HepG2 (cell line): ENCODE measurements around the gene ALKBH2. TPM values are rescaled to one million over a fixed set of nuclear protein-coding genes. Genes with fewer than 3 reads are reported as not detected.

Experiments used
- ATAC-seq: fragments of 200-7000 bp; cut with Tn5 transposase; 3 replicates; pipeline ENCODE4 v1.9.1; 2020; ENCODE audit warnings: mild to moderate bottlenecking, moderate library complexity
- BruUV-seq: library from RNA; stranded (reverse); fragments of 400-500 nt; replicated peaks from 2 replicates; lab custom pipeline; 2021; lab: Mats Ljungman, UMichigan
- CTCF ChIA-PET: fragments of 300-600 bp; formaldehyde crosslinking; extraction: SDS; loops from one replicate; lab custom pipeline; 2021; ENCODE audit warnings: low total read pairs, inconsistent platforms, low intra/inter-chr PET ratio; lab: Yijun Ruan, JAX
- POLR2A ChIA-PET: fragments of 350-600 bp; sonication (Branson Sonifier 250); formaldehyde crosslinking; loops from one replicate; lab custom pipeline; 2020; ENCODE audit warnings: antibody characterized with exemption, inconsistent platforms; lab: Yijun Ruan, JAX
- DNase-seq: peaks from one replicate; pipeline ENCODE4 v3.0.0-alpha.2; 2015; ENCODE audit warnings: low spot score
- FAIRE-seq: peaks from 3 replicates; lab custom pipeline; 2011; peaks lifted over from hg19 to GRCh38; lab: Jason Lieb, UNC
- H2AFZ ChIP-seq: one replicate; pipeline ENCODE4 v1.6.1; 2011; ENCODE audit warnings: low read length, inconsistent platforms
- H3K27ac ChIP-seq: fragments of 300-600 bp; 3 replicates; pipeline ENCODE4 v1.8.0; 2011; ENCODE audit warnings: mixed run types, mild to moderate bottlenecking, mixed read lengths, low read length, inconsistent platforms; ENCODE audit not compliant: insufficient read depth; ENCODE audit errors: extremely low read length
- H3K27me3 ChIP-seq, 2 experiments: fragments of 200-600 bp in 1 of 2; 2 replicates in 1 of 2; 3 replicates in 1 of 2; pipeline versions ENCODE4 v1.6.0 to v1.8.0; 2011; ENCODE audit warnings: low read length in 2 of 2, mild to moderate bottlenecking in 2 of 2, moderate library complexity in 2 of 2, inconsistent platforms in 1 of 2; ENCODE audit not compliant: insufficient read depth in 2 of 2, control insufficient read depth in 1 of 2
- H3K36me3 ChIP-seq, 2 experiments: fragments of 200-600 bp in 1 of 2; replicated peaks in 1 of 2; 2 replicates in 1 of 2; 3 replicates in 1 of 2; pipeline versions ENCODE4 v1.5.1 to v1.8.0; 2011; ENCODE audit warnings: low read length in 2 of 2, inconsistent platforms in 1 of 2; ENCODE audit not compliant: insufficient read depth in 2 of 2, control insufficient read depth in 1 of 2
- H3K4me1 ChIP-seq: 2 replicates; pipeline ENCODE4 v1.5.1; 2012; ENCODE audit warnings: low read length, inconsistent platforms; ENCODE audit not compliant: insufficient read depth
- H3K4me2 ChIP-seq: 2 replicates; pipeline ENCODE4 v1.6.0; 2011; ENCODE audit warnings: low read depth, low read length, inconsistent platforms
- H3K4me3 ChIP-seq, 3 experiments: fragments of 200-600 bp in 1 of 3; sonication (generic), shearing (Covaris generic) in 1 of 3; replicated peaks in 1 of 3; 2 replicates each; pipeline ENCODE4 v1.5.1; 2011 to 2016; ENCODE audit warnings: low read length in 3 of 3, inconsistent platforms in 2 of 3, low read depth in 2 of 3, mild to moderate bottlenecking in 2 of 3, control low read depth in 1 of 3, mixed read lengths in 1 of 3; ENCODE audit not compliant: insufficient read depth in 1 of 3
- H3K79me2 ChIP-seq: one replicate; pipeline ENCODE4 v1.6.1; 2011; ENCODE audit warnings: low read length, inconsistent platforms; ENCODE audit not compliant: insufficient read depth
- H3K9ac ChIP-seq: 2 replicates; pipeline ENCODE4 v1.6.0; 2011; ENCODE audit warnings: mild to moderate bottlenecking, low read depth, low read length, inconsistent platforms; ENCODE audit not compliant: insufficient read depth
- H3K9me3 ChIP-seq: 2 replicates; pipeline ENCODE4 v1.5.1; 2012; ENCODE audit warnings: mild to moderate bottlenecking, low read length
- H4K20me1 ChIP-seq: 2 replicates; pipeline ENCODE4 v1.6.0; 2011; ENCODE audit warnings: inconsistent platforms, mild to moderate bottlenecking, low read length, moderate library complexity; ENCODE audit not compliant: insufficient read depth
- FOSL2 ChIP-seq: sonication (generic); formaldehyde crosslinking; IDR thresholded peaks from 2 replicates; pipeline ENCODE4 v1.4.0; 2020; ENCODE audit warnings: missing genetic modification reagents
- GATAD2A ChIP-seq: IDR thresholded peaks from 2 replicates; pipeline ENCODE4 v1.6.1; 2016
- ISL2 ChIP-seq: sonication (generic); formaldehyde crosslinking; IDR thresholded peaks from 2 replicates; pipeline ENCODE4 v1.5.0; 2020; ENCODE audit warnings: missing genetic modification reagents
- KLF6 ChIP-seq: IDR thresholded peaks from 2 replicates; pipeline ENCODE4 v1.8.0; 2016; ENCODE audit warnings: missing biosample characterization, missing genetic modification reagents
- RBFOX2 ChIP-seq: fragments of 200-400 bp; formaldehyde crosslinking; IDR thresholded peaks from 2 replicates; pipeline ENCODE4 v1.6.1; 2017; ENCODE audit warnings: low read depth, mild to moderate bottlenecking, low read length
- RFX1 ChIP-seq: fragments of 450-650 bp; IDR thresholded peaks from 2 replicates; pipeline ENCODE4 v1.6.1; 2017
- ZFP37 ChIP-seq: sonication (generic); formaldehyde crosslinking; IDR thresholded peaks from 2 replicates; pipeline ENCODE4 v1.4.0; 2020; ENCODE audit warnings: missing genetic modification reagents, borderline replicate concordance
- ZNF335 ChIP-seq: sonication (generic); formaldehyde crosslinking; IDR thresholded peaks from 2 replicates; pipeline ENCODE4 v1.4.0; 2020; ENCODE audit warnings: missing genetic modification reagents
- ZNF432 ChIP-seq: sonication (generic); formaldehyde crosslinking; IDR thresholded peaks from 2 replicates; pipeline ENCODE4 v1.5.0; 2020; ENCODE audit warnings: missing genetic modification reagents, mild to moderate bottlenecking, borderline replicate concordance
- ZNF850 ChIP-seq: sonication (generic); formaldehyde crosslinking; conservative IDR thresholded peaks from 2 replicates; pipeline ENCODE4 v1.9.0; 2021; ENCODE audit warnings: mild to moderate bottlenecking, missing genetic modification reagents
- WGBS: methylation state at CpG from one replicate; pipeline ENCODE4 v1.1.6; 2017; ENCODE audit warnings: low lambda C conversion rate; 5-methylcytosine and 5-hydroxymethylcytosine counted together
- in situ Hi-C: cut with HindIII; loops from 2 replicates; pipeline ENCODE4 v1.10.0; 2017; ENCODE audit warnings: low pct_unique_long_range_greater_than_20kb; ENCODE audit not compliant: extremely low pct_ligation_motif_present
- intact Hi-C: fragments of 100-400 bp; cut with micrococcal nuclease; formaldehyde crosslinking; loops from one replicate; pipeline ENCODE4 v1.10.0; 2022; ENCODE audit not compliant: unreplicated experiment
- polyA plus RNA-seq, 8 experiments: library from polyadenylated mRNA; depleted of rRNA in 3 of 8; stranded (reverse) in 7 of 8; unstranded in 1 of 8; fragments of >200 nt; fragmentation: Illumina TruSeq in 4 of 8; extraction: Trizol in 4 of 8; gene quantifications; 2 replicates each; pipeline versions ENCODE4 v1.2.1 to v1.2.3, GENCODE V29; 2011 to 2016; ENCODE audit warnings: low read depth in 4 of 8, missing spikeins in 1 of 8, mixed read lengths in 1 of 8; ENCODE audit not compliant: insufficient read depth in 1 of 8
- total RNA-seq, 5 experiments: library from RNA; depleted of rRNA; stranded (reverse); fragments of >200 nt; fragmentation: Illumina TruSeq; extraction: Trizol; gene quantifications; 2 replicates each; pipeline ENCODE4 v1.2.3, GENCODE V29; 2016; ENCODE audit warnings: low read depth in 1 of 5

ALKBH2 gene
- total and polyA plus RNA-seq, 2 of the 13 experiments (the other 11 are each of a cell fraction or from before 2014, with no cell fraction given) = 21.0 to 40.5 TPM

DNA sequence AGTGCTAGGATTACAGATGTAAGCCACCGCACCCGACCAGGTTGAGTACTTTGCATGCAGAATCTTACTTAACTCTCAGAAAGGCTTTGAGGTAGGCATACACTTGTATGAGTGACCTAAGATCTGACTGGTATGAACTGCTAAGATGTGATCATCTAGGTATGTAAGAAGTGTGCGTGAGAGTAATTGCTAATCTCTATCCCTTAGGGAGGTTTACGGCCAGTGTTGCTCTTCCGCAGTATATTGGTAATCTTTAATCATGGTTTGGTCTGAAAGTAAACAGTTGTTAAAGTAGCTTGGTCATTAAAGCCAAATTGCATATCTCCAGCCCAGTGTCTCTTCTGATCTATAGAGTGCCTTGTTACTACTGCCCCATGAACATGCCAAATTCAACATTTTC is 11.9 kb upstream of the ALKBH2 start (continued):
- TF ChIP-seq ZNF335 (CRISPR knock-in tag) = no peak
- TF ChIP-seq RFX1 = no peak
- no peak for TF ChIP-seq ZNF432

DNA sequence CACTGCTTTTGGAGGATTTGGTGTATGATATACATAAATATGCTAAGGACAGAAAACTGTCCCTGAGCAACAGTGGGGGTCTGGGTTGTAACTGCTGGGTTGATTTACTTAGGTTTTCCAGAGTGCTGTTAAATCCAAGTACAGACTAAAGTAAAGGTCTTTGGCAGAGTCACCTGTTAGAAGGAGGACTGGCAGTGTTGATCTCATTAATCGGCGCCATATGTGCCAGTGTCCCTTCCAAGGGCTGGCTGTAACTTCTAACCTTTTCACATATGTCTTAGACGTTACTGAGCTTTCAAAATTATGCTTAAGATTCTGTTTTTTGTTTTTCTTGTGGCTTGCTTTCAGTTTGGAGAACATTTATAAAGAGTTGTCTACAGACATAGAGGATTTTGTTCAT is 9.2 kb upstream of the ALKBH2 start:
- BruUV-seq = no TSS peak
- no peak for DNase-seq
- no peak overlapping the region for H3K4me2 ChIP-seq
- no peak overlapping the region for H3K27ac ChIP-seq
- POLR2A ChIA-PET = interaction anchor here (1.9 kb wide), 2 partner anchors 9 to 13 kb away, joined by 4 read pairs; partner anchors contain the start of gene ACACB
- no peak overlapping the region for H3K4me3 ChIP-seq
- H3K9me3 ChIP-seq = no peaks in the 10 kb centered on the region
- H3K36me3 ChIP-seq = peaks cover 26 to 67% of the 10 kb centered on the region in 2 experiments
- intact Hi-C loops (no loop called here), in situ Hi-C loops (no loop called here)
- no peaks in the 10 kb centered on the region; the same call in 1 of the 2 replicates for H4K20me1 ChIP-seq
- H3K9ac ChIP-seq = no peak overlapping the region
- H3K4me1 ChIP-seq = peaks cover 23% of the 10 kb centered on the region
- WGBS = 96% methylated on average over 3 of the region's 3 CpGs
- peaks cover 21% of the 10 kb centered on the region for H3K79me2 ChIP-seq
- TF ChIP-seq ZFP37 (CRISPR knock-in tag) (no peak), ZNF850 (no peak), KLF6 (CRISPR knock-in tag) (no peak)
- TF ChIP-seq, all 625 proteins: peak for 0
- Histone ChIP-seq H3K27me3 (no peaks in the 10 kb centered on the region; a peak in 1 of 5 replicates), H2AFZ (no peak overlapping the region)
- ATAC-seq (no peak), FAIRE-seq (no peak)
- CTCF ChIA-PET = no interaction called here

DNA sequence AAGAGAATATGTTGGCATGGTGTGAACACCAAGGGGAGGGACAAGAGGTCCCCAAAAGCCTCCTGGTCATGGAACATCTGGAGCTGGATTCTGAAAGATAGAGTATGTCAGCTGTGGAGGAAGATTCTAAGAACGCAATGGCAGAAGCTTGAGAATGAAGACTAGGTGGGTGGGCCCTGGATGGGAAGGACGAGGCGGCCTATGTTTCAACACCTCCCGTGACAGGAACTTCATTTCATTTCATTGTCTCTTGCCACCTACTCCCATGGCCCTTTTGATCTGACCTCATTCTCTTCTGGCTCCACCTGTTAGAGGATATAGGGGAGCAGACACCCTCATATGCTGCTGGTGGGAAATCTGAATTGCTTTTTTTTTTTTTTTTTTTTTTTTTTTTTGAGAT is 7.5 kb upstream of the ALKBH2 start:
- intact Hi-C loops (no loop called here), in situ Hi-C loops (no loop called here)
- Histone ChIP-seq H3K4me2 (no peak overlapping the region), H3K9ac (no peak overlapping the region), H4K20me1 (no peaks in the 10 kb centered on the region; the same call in 1 of the 2 replicates), H2AFZ (no peak overlapping the region), H3K27me3 (no peaks in the 10 kb centered on the region; a peak in 1 of 5 replicates), H3K36me3 (peaks cover 20 to 56% of the 10 kb centered on the region in 2 experiments), H3K27ac (no peak overlapping the region), H3K4me1 (peaks cover 35% of the 10 kb centered on the region), H3K79me2 (peaks cover 21% of the 10 kb centered on the region), H3K9me3 (no peaks in the 10 kb centered on the region), H3K4me3 (no peak overlapping the region)
- CTCF ChIA-PET = no interaction called here
- no TSS peak for BruUV-seq
- POLR2A ChIA-PET = interaction anchor here (1.1 to 1.9 kb wide), 3 partner anchors 11 to 15 kb away, joined by 3 to 4 read pairs (median 4); partner anchors contain the start of gene ACACB
- FAIRE-seq (no peak), DNase-seq (no peak), ATAC-seq (no peak)
- TF ChIP-seq GATAD2A = no peak
- TF ChIP-seq RBFOX2 = 0 out of 2 replicates have a peak, but pooled peaks have one; percentile 10
- TF ChIP-seq FOSL2 (CRISPR knock-in tag) = no peak
- TF ChIP-seq ISL2 = no peak
- 96% methylated on average over 4 of the region's 4 CpGs for WGBS
